GM20431 (cell line): Measurements from ENCODE around the gene CDKAL1.
"Not testable (repeated sequence)": the region's sequence is repeated elsewhere in the genome, so short reads cannot be mapped to it uniquely, and the experiment has no call there.

ENCODE experiments used
- in situ Hi-C: fragments of 300-500 bp; cut with MseI, MboI; formaldehyde crosslinking; loops from one replicate; pipeline ENCODE4 v1.15.0; 2020; ENCODE audit warnings: low sequenced_read_pairs; ENCODE audit not compliant: unreplicated experiment

CDKAL1 gene

GRCh38 chr6:20810727-20811108 lies 276.5 kb downstream of the CDKAL1 start:
- in situ Hi-C loops: no loop called here

- in situ Hi-C loops: no loop called here
Measured at GRCh38 chr6:20811109-20811761, 277.0 kb downstream of the CDKAL1 start.

- in situ Hi-C loops: no loop called here
Measured at GRCh38 chr6:20812776-20813175, 278.5 kb downstream of the CDKAL1 start.

- in situ Hi-C loops: no loop called here
Measured at GRCh38 chr6:20814494-20814893, 280.2 kb downstream of the CDKAL1 start.

- in situ Hi-C loops: no loop called here
Measured at GRCh38 chr6:20816126-20816525, 281.9 kb downstream of the CDKAL1 start.

GRCh38 chr6:20817806-20818320 lies 283.6 kb downstream of the CDKAL1 start:
- in situ Hi-C loops: no loop called here

- in situ Hi-C loops: no loop called here
Measured at GRCh38 chr6:20819774-20820400, 285.6 kb downstream of the CDKAL1 start.

- in situ Hi-C loops: no loop called here
Measured at GRCh38 chr6:20826378-20826777, 292.1 kb downstream of the CDKAL1 start.

GRCh38 chr6:20827798-20828197 lies 293.5 kb downstream of the CDKAL1 start:
- in situ Hi-C loops: no loop called here

GRCh38 chr6:20830576-20830975 lies 296.3 kb downstream of the CDKAL1 start:
- in situ Hi-C loops: no loop called here

- in situ Hi-C loops: not testable (repeated sequence)
Measured at GRCh38 chr6:20831251-20831650, 297.0 kb downstream of the CDKAL1 start.

- in situ Hi-C loops: no loop called here
Measured at GRCh38 chr6:20833881-20834515, 299.7 kb downstream of the CDKAL1 start.

GRCh38 chr6:20835315-20836010 lies 301.2 kb downstream of the CDKAL1 start:
- in situ Hi-C loops: no loop called here

- in situ Hi-C loops: no loop called here
Measured at GRCh38 chr6:20837189-20837588, 302.9 kb downstream of the CDKAL1 start.

GRCh38 chr6:20838113-20838512 lies 303.9 kb downstream of the CDKAL1 start:
- in situ Hi-C loops: no loop called here

GRCh38 chr6:20839630-20840029 lies 305.4 kb downstream of the CDKAL1 start:
- in situ Hi-C loops: no loop called here

GRCh38 chr6:20840675-20841074 lies 306.4 kb downstream of the CDKAL1 start:
- in situ Hi-C loops: no loop called here

GRCh38 chr6:20841806-20842205 lies 307.5 kb downstream of the CDKAL1 start:
- in situ Hi-C loops: no loop called here

GRCh38 chr6:20845592-20845991 lies 311.3 kb downstream of the CDKAL1 start:
- in situ Hi-C loops: no loop called here

- in situ Hi-C loops: no loop called here
Measured at GRCh38 chr6:20846602-20847028, 312.4 kb downstream of the CDKAL1 start.

GRCh38 chr6:20847904-20848303 lies 313.6 kb downstream of the CDKAL1 start:
- in situ Hi-C loops: no loop called here
